ENCODE data around the gene AUTS2.

The AUTS2 gene

DNA sequence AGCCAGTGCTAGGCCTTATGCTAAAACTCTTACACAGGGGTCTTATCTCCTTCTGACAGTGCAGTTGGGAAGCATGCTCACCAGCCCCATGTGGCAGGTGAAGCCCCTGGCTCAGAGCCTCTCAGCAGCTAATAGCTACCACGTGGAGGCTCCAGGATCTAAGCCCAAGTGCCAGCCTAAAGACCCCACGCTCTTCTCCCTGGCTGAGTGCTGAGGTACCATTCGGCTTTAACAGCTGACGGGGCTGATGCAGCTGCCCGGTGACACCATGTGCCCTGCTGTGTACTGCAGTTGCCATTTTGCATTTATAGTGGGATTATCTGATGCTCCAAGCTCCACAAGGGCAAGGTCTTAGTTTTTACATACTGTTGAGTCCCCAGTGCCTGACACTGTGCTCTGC is 1017.9 kb downstream of the AUTS2 start:
- ChIA-PET CTCF (no interaction called here), POLR2A (no interaction called here)
- Histone ChIP-seq H3K4me1 (ENCODE audit: control insufficient read depth, insufficient read depth, low read length) (peaks cover 4% of the 10 kb centered on the region; the same call in 1 of the 2 replicates), H3K27ac (ENCODE audit: extremely low read depth, low read depth, low read length) (no peak overlapping the region), H3K36me3 (ENCODE audit: control insufficient read depth in 2 of 2, insufficient read depth in 1 of 2, low read length in 2 of 2) (no peaks in the 10 kb centered on the region), H3K9me3 (ENCODE audit: control insufficient read depth, insufficient read depth, low read depth, low read length) (no peaks in the 10 kb centered on the region), H3K4me3 (ENCODE audit: low read depth, low read length) (no peak overlapping the region)
- TF ChIP-seq KLF16 (tag by site-specific recombination; IDR thresholded peaks at IDR 0.05), result no peak
- TF ChIP-seq ZFHX2 (tag by site-specific recombination; conservative IDR thresholded peaks at IDR 0.05), result no peak
- no peak for TF ChIP-seq ZNF501 (tag by site-specific recombination; IDR thresholded peaks at IDR 0.05)
- TF ChIP-seq ZNF214 (tag by site-specific recombination; IDR thresholded peaks at IDR 0.05; ENCODE audit: borderline replicate concordance), result no peak
- no peak for TF ChIP-seq GLIS2 (tag by site-specific recombination; IDR thresholded peaks at IDR 0.05)
- no peak for TF ChIP-seq GLIS1 (tag by site-specific recombination; IDR thresholded peaks at IDR 0.05)
- TF ChIP-seq ZNF473 (tag by site-specific recombination; IDR thresholded peaks at IDR 0.05), result no peak

GRCh38 chr7:70616821-70617220 is 1018.5 kb downstream of the AUTS2 start:
- Histone ChIP-seq H3K27ac (ENCODE audit: extremely low read depth, low read depth, low read length) (no peak overlapping the region), H3K4me1 (ENCODE audit: control insufficient read depth, insufficient read depth, low read length) (peaks cover 4% of the 10 kb centered on the region; the same call in 1 of the 2 replicates), H3K4me3 (ENCODE audit: low read depth, low read length) (no peak overlapping the region), H3K36me3 (ENCODE audit: control insufficient read depth in 2 of 2, insufficient read depth in 1 of 2, low read length in 2 of 2) (no peaks in the 10 kb centered on the region), H3K9me3 (ENCODE audit: control insufficient read depth, insufficient read depth, low read depth, low read length) (no peaks in the 10 kb centered on the region)
- ChIA-PET CTCF (no interaction called here), POLR2A (no interaction called here)
- TF ChIP-seq ZNF626 (tag by site-specific recombination; IDR thresholded peaks at IDR 0.05) (no peak), ZNF37A (tag by site-specific recombination; IDR thresholded peaks at IDR 0.05) (no peak), SCRT1 (tag by site-specific recombination; IDR thresholded peaks at IDR 0.05; ENCODE audit: borderline replicate concordance) (no peak), ZNF521 (tag by site-specific recombination; IDR thresholded peaks at IDR 0.05) (no peak), ZBTB8A (tag by site-specific recombination; IDR thresholded peaks at IDR 0.05) (no peak), ZNF280D (tag by site-specific recombination; IDR thresholded peaks at IDR 0.05) (no peak), ZBTB20 (tag by site-specific recombination; IDR thresholded peaks at IDR 0.05) (no peak), SP7 (tag by site-specific recombination; IDR thresholded peaks at IDR 0.05) (no peak), ZFP69B (tag by site-specific recombination; IDR thresholded peaks at IDR 0.05) (no peak)
- TF ChIP-seq, protein P1, sequence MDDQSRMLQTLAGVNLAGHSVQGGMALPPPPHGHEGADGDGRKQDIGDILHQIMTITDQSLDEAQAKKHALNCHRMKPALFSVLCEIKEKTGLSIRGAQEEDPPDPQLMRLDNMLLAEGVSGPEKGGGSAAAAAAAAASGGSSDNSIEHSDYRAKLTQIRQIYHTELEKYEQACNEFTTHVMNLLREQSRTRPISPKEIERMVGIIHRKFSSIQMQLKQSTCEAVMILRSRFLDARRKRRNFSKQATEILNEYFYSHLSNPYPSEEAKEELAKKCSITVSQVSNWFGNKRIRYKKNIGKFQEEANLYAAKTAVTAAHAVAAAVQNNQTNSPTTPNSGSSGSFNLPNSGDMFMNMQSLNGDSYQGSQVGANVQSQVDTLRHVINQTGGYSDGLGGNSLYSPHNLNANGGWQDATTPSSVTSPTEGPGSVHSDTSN (CRISPR knock-in tag; IDR thresholded peaks at IDR 0.05), result no peak

DNA sequence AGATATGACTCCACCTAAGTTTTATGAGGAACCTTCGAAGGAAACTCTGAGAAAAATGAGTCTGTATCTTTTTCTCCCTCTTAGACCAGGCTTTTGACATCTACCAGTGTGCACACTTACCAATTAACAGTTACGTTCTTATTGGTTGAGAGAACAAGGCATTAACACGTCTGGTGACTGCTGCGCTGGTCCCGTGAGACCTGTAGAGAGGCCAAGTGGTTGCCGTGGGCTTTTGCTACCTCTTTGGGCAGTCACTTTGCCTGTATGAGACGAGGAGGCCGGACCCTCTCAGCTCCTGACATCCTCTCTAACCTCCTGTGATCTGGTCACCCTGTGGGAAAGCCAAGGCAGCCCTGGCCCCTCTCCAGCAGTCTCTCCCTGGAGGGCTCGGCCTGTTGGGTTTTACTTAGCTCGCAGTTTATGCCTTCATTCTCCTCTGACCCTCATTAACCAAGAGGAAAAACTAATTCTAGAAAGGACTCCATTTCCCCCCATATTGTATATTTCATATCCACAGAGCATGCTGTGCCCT is 1019.8 kb downstream of the AUTS2 start:
- TF ChIP-seq TCF7L2 (IDR thresholded peaks at IDR 0.05; ENCODE audit: borderline replicate concordance, low read depth, low read length), result no peak
- no peak for TF ChIP-seq ZEB2 (tag by site-specific recombination; IDR thresholded peaks at IDR 0.05)
- TF ChIP-seq ZNF23 (tag by site-specific recombination; IDR thresholded peaks at IDR 0.05; ENCODE audit: borderline replicate concordance), result no peak
- no peak for TF ChIP-seq PRDM1 (tag by site-specific recombination; IDR thresholded peaks at IDR 0.05)
- TF ChIP-seq ZNF423 (tag by site-specific recombination; IDR thresholded peaks at IDR 0.05), result no peak
- no peak for TF ChIP-seq TRIM28 (IDR thresholded peaks at IDR 0.05; ENCODE audit: borderline replicate concordance, low read length)
- TF ChIP-seq ZNF768 (tag by site-specific recombination; IDR thresholded peaks at IDR 0.05), result no peak
- POLR2A ChIA-PET, result no interaction called here
- H3K4me3 ChIP-seq (ENCODE audit: low read depth, low read length), result no peak overlapping the region
- no peak overlapping the region for H3K27ac ChIP-seq (ENCODE audit: extremely low read depth, low read depth, low read length)
- no peaks in the 10 kb centered on the region for H3K36me3 ChIP-seq (ENCODE audit: control insufficient read depth in 2 of 2, insufficient read depth in 1 of 2, low read length in 2 of 2)
- H3K4me1 ChIP-seq (ENCODE audit: control insufficient read depth, insufficient read depth, low read length), result peaks cover 4% of the 10 kb centered on the region; the same call in 1 of the 2 replicates
- H3K9me3 ChIP-seq (ENCODE audit: control insufficient read depth, insufficient read depth, low read depth, low read length), result no peaks in the 10 kb centered on the region
- CTCF ChIA-PET, result interaction anchor here (0.6 kb wide), 1 partner anchor 214 kb away, joined by 3 read pairs; no protein-coding TSS in a partner anchor
